ENCODE results near the gene TRAPPC5. TPM values are rescaled to one million over a fixed set of nuclear protein-coding genes. Genes with fewer than 3 reads are reported as not detected.

TRAPPC5 gene
- total RNA-seq, 1 donor from 2014 or later: 75.3 TPM

GRCh38 chr19:7648265-7649014, 32.2 kb upstream of the TRAPPC5 start:
- H3K9me3 ChIP-seq: no peaks in the 10 kb centered on the region
- no peak for TF ChIP-seq CTCF (IDR thresholded peaks at IDR 0.05)
- intact Hi-C loops (cut with DNase I): no loop called here
- H3K27ac ChIP-seq: no peak overlapping the region
- peaks cover 10% of the 10 kb centered on the region for H3K4me1 ChIP-seq
- DNase-seq (no peak), ATAC-seq (no peak)
- H3K4me3 ChIP-seq: no peak overlapping the region
- peaks cover 26% of the 10 kb centered on the region for H3K36me3 ChIP-seq
- no peaks in the 10 kb centered on the region for H3K27me3 ChIP-seq (ENCODE audit: low read depth)

- no peak for TF ChIP-seq CTCF (IDR thresholded peaks at IDR 0.05)
- DNase-seq (no peak), ATAC-seq (no peak)
- no peak overlapping the region for H3K27ac ChIP-seq
- peaks cover 17% of the 10 kb centered on the region for H3K36me3 ChIP-seq
- no peaks in the 10 kb centered on the region for H3K9me3 ChIP-seq
- H3K4me3 ChIP-seq: no peak overlapping the region
- intact Hi-C loops (cut with DNase I): no loop called here
- peaks cover 21% of the 10 kb centered on the region for H3K4me1 ChIP-seq
- no peaks in the 10 kb centered on the region for H3K27me3 ChIP-seq (ENCODE audit: low read depth)
Measured at GRCh38 chr19:7650148-7650547, 30.5 kb upstream of the TRAPPC5 start.

- peak overlapping the region; percentile 60 for H3K27ac ChIP-seq
Measured at GRCh38 chr19:7652061-7652641, 28.5 kb upstream of the TRAPPC5 start.

GRCh38 chr19:7654401-7654800, 26.2 kb upstream of the TRAPPC5 start:
- Histone ChIP-seq H3K36me3 (no peaks in the 10 kb centered on the region), H3K27me3 (ENCODE audit: low read depth) (no peaks in the 10 kb centered on the region), H3K9me3 (no peaks in the 10 kb centered on the region), H3K4me3 (no peak overlapping the region), H3K27ac (peak overlapping the region; percentile 74), H3K4me1 (peaks cover 28% of the 10 kb centered on the region)
- no peak for ATAC-seq
- TF ChIP-seq CTCF (IDR thresholded peaks at IDR 0.05): no peak
- no peak for DNase-seq
- intact Hi-C loops (cut with DNase I): no loop called here

More at GRCh38 chr19:7652061-7652641, 28.5 kb upstream of the TRAPPC5 start:
- DNase-seq: peak; percentile 91
- intact Hi-C loops (cut with DNase I): no loop called here
- peak; percentile 98 for TF ChIP-seq CTCF (IDR thresholded peaks at IDR 0.05)
- Histone ChIP-seq H3K4me3 (peak overlapping the region; percentile 31), H3K9me3 (no peaks in the 10 kb centered on the region), H3K36me3 (peaks cover 5% of the 10 kb centered on the region), H3K27me3 (ENCODE audit: low read depth) (no peaks in the 10 kb centered on the region), H3K4me1 (peaks cover 21% of the 10 kb centered on the region)
- peak; percentile 88 to 89 for ATAC-seq

GRCh38 chr19:7655581-7655980, 25.1 kb upstream of the TRAPPC5 start:
- DNase-seq (no peak), ATAC-seq (peak; percentile 12 to 43)
- H3K36me3 ChIP-seq: no peaks in the 10 kb centered on the region
- H3K27ac ChIP-seq: peak overlapping the region; percentile 74
- TF ChIP-seq CTCF (IDR thresholded peaks at IDR 0.05): no peak
- intact Hi-C loops (cut with DNase I): no loop called here
- peaks cover 28% of the 10 kb centered on the region for H3K4me1 ChIP-seq
- no peak overlapping the region for H3K4me3 ChIP-seq
- H3K9me3 ChIP-seq: no peaks in the 10 kb centered on the region
- no peaks in the 10 kb centered on the region for H3K27me3 ChIP-seq (ENCODE audit: low read depth)
